HepG2 (cell line): ENCODE measurements around the gene UNC50. TPM values are rescaled to one million over a fixed set of nuclear protein-coding genes. Genes with fewer than 3 reads are reported as not detected.
A peak's percentile ranks its signal among the peaks of the same experiment; 100 is the strongest.

Source experiments
- AKAP8 ChIP-seq: sonication (generic); formaldehyde crosslinking; IDR thresholded peaks from 2 replicates; pipeline ENCODE4 v1.5.1; 2020; ENCODE audit warnings: mild to moderate bottlenecking, missing genetic modification reagents
- ASH2L ChIP-seq: fragments of 300-600, 200-600 bp; sonication (generic); IDR thresholded peaks from 2 replicates; pipeline ENCODE4 v1.7.0; 2017; ENCODE audit warnings: low read depth, mild to moderate bottlenecking, moderate library complexity, mixed read lengths, low read length; ENCODE audit not compliant: insufficient read length
- ISX ChIP-seq: sonication (generic); formaldehyde crosslinking; conservative IDR thresholded peaks from 2 replicates; pipeline ENCODE4 v1.5.0; 2020; ENCODE audit warnings: missing genetic modification reagents
- KLF13 ChIP-seq: sonication (generic); formaldehyde crosslinking; IDR thresholded peaks from 2 replicates; pipeline ENCODE4 v1.4.0; 2020; ENCODE audit warnings: mild to moderate bottlenecking, missing genetic modification reagents
- MEF2D ChIP-seq: sonication (generic); formaldehyde crosslinking; IDR thresholded peaks from 2 replicates; pipeline ENCODE4 v1.5.1; 2020; ENCODE audit warnings: mild to moderate bottlenecking, missing genetic modification reagents
- MEIS1 ChIP-seq: sonication (generic); formaldehyde crosslinking; IDR thresholded peaks from 2 replicates; pipeline ENCODE4 v1.9.0; 2021; ENCODE audit warnings: mild to moderate bottlenecking, missing genetic modification reagents, moderate library complexity, borderline replicate concordance
- PAX8 ChIP-seq: sonication (generic); formaldehyde crosslinking; IDR thresholded peaks from 2 replicates; pipeline ENCODE4 v1.8.0; 2022; ENCODE audit warnings: mild to moderate bottlenecking, missing genetic modification reagents, borderline replicate concordance
- RELA ChIP-seq: sonication (generic); formaldehyde crosslinking; IDR thresholded peaks from 2 replicates; pipeline ENCODE4 v1.4.0; 2020; ENCODE audit warnings: missing genetic modification reagents
- RFXANK ChIP-seq: IDR thresholded peaks from 2 replicates; pipeline ENCODE4 v1.6.1; 2016
- ZNF121 ChIP-seq: sonication (generic); formaldehyde crosslinking; IDR thresholded peaks from 2 replicates; pipeline ENCODE4 v1.5.0; 2020; ENCODE audit warnings: mild to moderate bottlenecking, missing genetic modification reagents
- ZNF260 ChIP-seq: sonication (generic); formaldehyde crosslinking; IDR thresholded peaks from 2 replicates; pipeline ENCODE4 v1.4.0; 2020; ENCODE audit warnings: missing genetic modification reagents, low read depth, mild to moderate bottlenecking, borderline replicate concordance
- ZNF264 ChIP-seq: sonication (generic); formaldehyde crosslinking; IDR thresholded peaks from 2 replicates; pipeline ENCODE4 v1.4.0; 2020; ENCODE audit warnings: missing genetic modification reagents
- ZNF552 ChIP-seq: sonication (generic); formaldehyde crosslinking; IDR thresholded peaks from 2 replicates; pipeline ENCODE4 v1.9.0; 2022; ENCODE audit warnings: missing genetic modification reagents, mild to moderate bottlenecking, borderline replicate concordance
- ZNF570 ChIP-seq: sonication (generic); formaldehyde crosslinking; IDR thresholded peaks from 2 replicates; pipeline ENCODE4 v1.4.0; 2020; ENCODE audit warnings: mild to moderate bottlenecking, missing genetic modification reagents, borderline replicate concordance
- ZNF670 ChIP-seq: sonication (generic); formaldehyde crosslinking; IDR thresholded peaks from 2 replicates; pipeline ENCODE4 v1.8.0; 2022; ENCODE audit warnings: mild to moderate bottlenecking, missing genetic modification reagents, borderline replicate concordance
- ZNF878 ChIP-seq: sonication (generic); formaldehyde crosslinking; IDR thresholded peaks from 2 replicates; pipeline ENCODE4 v1.8.1; 2023; ENCODE audit warnings: mild to moderate bottlenecking, missing genetic modification reagents, moderate library complexity
- ZNF879 ChIP-seq: sonication (generic); formaldehyde crosslinking; IDR thresholded peaks from 2 replicates; pipeline ENCODE4 v1.8.1; 2023; ENCODE audit warnings: missing genetic modification reagents
- polyA plus RNA-seq, 8 experiments: library from polyadenylated mRNA; depleted of rRNA in 3 of 8; stranded (reverse) in 7 of 8; unstranded in 1 of 8; fragments of >200 nt; fragmentation: Illumina TruSeq in 4 of 8; extraction: Trizol in 4 of 8; gene quantifications; 2 replicates each; pipeline versions ENCODE4 v1.2.1 to v1.2.3, GENCODE V29; 2011 to 2016; ENCODE audit warnings: low read depth in 4 of 8, missing spikeins in 1 of 8, mixed read lengths in 1 of 8; ENCODE audit not compliant: insufficient read depth in 1 of 8
- total RNA-seq, 5 experiments: library from RNA; depleted of rRNA; stranded (reverse); fragments of >200 nt; fragmentation: Illumina TruSeq; extraction: Trizol; gene quantifications; 2 replicates each; pipeline ENCODE4 v1.2.3, GENCODE V29; 2016; ENCODE audit warnings: low read depth in 1 of 5
- TF ChIP-seq, protein P1 (sequence below): sonication (generic); formaldehyde crosslinking; IDR thresholded peaks from 2 replicates; pipeline ENCODE4 v1.5.1; 2020; ENCODE audit warnings: missing genetic modification reagents, mild to moderate bottlenecking, borderline replicate concordance
- TF ChIP-seq, protein P2 (sequence below): sonication (generic); formaldehyde crosslinking; IDR thresholded peaks from 2 replicates; pipeline ENCODE4 v1.8.1; 2023; ENCODE audit warnings: mild to moderate bottlenecking, missing genetic modification reagents
- TF ChIP-seq, protein P3 (sequence below): sonication (generic); formaldehyde crosslinking; IDR thresholded peaks from 2 replicates; pipeline ENCODE4 v1.5.1; 2020; ENCODE audit warnings: missing genetic modification reagents, mild to moderate bottlenecking, borderline replicate concordance
- TF ChIP-seq, protein P4 (sequence below): sonication (generic); formaldehyde crosslinking; IDR thresholded peaks from 2 replicates; pipeline ENCODE4 v1.5.0; 2020; ENCODE audit warnings: missing genetic modification reagents, mild to moderate bottlenecking, borderline replicate concordance
- TF ChIP-seq, protein P5 (sequence below): sonication (generic); formaldehyde crosslinking; IDR thresholded peaks from 2 replicates; pipeline ENCODE4 v1.8.1; 2023; ENCODE audit warnings: mild to moderate bottlenecking, missing genetic modification reagents
- TF ChIP-seq, protein P6 (sequence below): sonication (generic); formaldehyde crosslinking; IDR thresholded peaks from 2 replicates; pipeline ENCODE4 v1.5.0; 2020; ENCODE audit warnings: missing genetic modification reagents

The UNC50 gene
- total and polyA plus RNA-seq, 2 of the 13 experiments (the other 11 are each of a cell fraction or from before 2014, with no cell fraction given) = 92.6 to 95.6 TPM

DNA sequence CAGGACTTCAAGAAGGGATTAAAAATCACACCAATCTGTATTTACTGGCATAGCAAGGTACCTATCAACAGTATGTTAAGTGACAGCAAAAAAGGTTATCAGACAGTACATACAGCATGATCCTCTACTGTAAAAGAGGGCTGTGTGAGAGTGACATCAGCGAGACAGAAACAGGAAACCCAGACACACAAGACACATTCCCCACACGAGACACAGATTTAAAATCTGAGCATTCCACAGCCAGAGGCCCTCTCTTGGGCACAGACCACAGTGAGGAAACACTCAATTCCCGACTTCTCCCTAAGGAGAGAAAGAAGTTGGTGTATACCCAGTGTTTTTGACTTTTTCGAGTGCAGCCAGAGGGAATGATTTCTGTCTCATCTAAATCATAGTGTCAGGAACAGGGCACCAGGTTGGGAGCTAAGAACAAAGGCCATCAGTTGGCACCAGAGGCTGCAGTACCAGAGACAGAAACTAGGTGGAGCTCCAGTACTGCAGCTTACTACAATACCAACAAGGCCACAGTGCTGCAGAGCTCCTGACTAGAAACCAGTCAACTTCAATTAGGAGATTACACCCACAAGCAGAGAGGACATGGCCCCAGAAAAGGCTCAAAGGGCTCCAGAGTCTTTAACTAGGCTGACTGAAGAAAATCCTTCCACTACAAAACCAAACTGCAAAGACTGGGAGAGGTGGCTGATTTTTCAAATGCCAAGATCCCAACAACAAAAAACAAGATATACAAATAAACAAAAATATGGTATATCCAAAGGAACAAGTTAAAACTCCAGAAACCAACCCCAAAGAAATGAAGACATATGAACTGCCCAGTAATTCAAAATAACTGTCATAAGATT is 41.0 kb downstream of the UNC50 start (continued):
- TF ChIP-seq, protein P1, sequence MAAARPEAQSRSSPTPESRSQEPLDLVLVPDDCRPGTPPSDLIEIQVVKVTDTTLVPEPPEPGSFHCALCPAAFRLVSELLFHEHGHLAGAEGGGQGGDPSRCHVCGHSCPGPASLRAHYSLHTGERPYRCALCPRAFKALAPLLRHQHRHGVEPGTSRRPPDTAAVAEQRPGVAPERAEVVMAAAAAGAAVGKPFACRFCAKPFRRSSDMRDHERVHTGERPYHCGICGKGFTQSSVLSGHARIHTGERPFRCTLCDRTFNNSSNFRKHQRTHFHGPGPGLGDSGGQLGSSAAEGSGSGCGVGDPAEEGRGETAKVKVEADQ = no peak
- TF ChIP-seq ZNF670 (CRISPR knock-in tag) = 0 out of 2 replicates have a peak, but pooled peaks have one; percentile 45
- TF ChIP-seq, protein P2, sequence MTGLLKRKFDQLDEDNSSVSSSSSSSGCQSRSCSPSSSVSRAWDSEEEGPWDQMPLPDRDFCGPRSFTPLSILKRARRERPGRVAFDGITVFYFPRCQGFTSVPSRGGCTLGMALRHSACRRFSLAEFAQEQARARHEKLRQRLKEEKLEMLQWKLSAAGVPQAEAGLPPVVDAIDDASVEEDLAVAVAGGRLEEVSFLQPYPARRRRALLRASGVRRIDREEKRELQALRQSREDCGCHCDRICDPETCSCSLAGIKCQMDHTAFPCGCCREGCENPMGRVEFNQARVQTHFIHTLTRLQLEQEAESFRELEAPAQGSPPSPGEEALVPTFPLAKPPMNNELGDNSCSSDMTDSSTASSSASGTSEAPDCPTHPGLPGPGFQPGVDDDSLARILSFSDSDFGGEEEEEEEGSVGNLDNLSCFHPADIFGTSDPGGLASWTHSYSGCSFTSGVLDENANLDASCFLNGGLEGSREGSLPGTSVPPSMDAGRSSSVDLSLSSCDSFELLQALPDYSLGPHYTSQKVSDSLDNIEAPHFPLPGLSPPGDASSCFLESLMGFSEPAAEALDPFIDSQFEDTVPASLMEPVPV (CRISPR knock-in tag) = no peak
- TF ChIP-seq ZNF878 (CRISPR knock-in tag) = no peak
- TF ChIP-seq PAX8 (CRISPR knock-in tag) = no peak
- TF ChIP-seq ZNF121 (CRISPR knock-in tag) = no peak
- TF ChIP-seq, protein P3, sequence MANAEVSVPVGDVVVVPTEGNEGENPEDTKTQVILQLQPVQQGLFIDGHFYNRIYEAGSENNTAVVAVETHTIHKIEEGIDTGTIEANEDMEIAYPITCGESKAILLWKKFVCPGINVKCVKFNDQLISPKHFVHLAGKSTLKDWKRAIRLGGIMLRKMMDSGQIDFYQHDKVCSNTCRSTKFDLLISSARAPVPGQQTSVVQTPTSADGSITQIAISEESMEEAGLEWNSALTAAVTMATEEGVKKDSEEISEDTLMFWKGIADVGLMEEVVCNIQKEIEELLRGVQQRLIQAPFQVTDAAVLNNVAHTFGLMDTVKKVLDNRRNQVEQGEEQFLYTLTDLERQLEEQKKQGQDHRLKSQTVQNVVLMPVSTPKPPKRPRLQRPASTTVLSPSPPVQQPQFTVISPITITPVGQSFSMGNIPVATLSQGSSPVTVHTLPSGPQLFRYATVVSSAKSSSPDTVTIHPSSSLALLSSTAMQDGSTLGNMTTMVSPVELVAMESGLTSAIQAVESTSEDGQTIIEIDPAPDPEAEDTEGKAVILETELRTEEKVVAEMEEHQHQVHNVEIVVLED (CRISPR knock-in tag) = no peak
- TF ChIP-seq, protein P4, sequence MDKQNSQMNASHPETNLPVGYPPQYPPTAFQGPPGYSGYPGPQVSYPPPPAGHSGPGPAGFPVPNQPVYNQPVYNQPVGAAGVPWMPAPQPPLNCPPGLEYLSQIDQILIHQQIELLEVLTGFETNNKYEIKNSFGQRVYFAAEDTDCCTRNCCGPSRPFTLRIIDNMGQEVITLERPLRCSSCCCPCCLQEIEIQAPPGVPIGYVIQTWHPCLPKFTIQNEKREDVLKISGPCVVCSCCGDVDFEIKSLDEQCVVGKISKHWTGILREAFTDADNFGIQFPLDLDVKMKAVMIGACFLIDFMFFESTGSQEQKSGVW = no peak
- no peak for TF ChIP-seq RFXANK (CRISPR knock-in tag)
- TF ChIP-seq ZNF570 (CRISPR knock-in tag) = no peak
- TF ChIP-seq ZNF260 (CRISPR knock-in tag) = no peak
- TF ChIP-seq, protein P5, sequence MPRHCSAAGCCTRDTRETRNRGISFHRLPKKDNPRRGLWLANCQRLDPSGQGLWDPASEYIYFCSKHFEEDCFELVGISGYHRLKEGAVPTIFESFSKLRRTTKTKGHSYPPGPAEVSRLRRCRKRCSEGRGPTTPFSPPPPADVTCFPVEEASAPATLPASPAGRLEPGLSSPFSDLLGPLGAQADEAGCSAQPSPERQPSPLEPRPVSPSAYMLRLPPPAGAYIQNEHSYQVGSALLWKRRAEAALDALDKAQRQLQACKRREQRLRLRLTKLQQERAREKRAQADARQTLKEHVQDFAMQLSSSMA (CRISPR knock-in tag) = no peak
- no peak for TF ChIP-seq ISX
- no peak for TF ChIP-seq RELA
- no peak for TF ChIP-seq AKAP8 (CRISPR knock-in tag)
- no peak for TF ChIP-seq MEIS1 (CRISPR knock-in tag)
- no peak for TF ChIP-seq ASH2L
- no peak for TF ChIP-seq ZNF552
- TF ChIP-seq KLF13 (CRISPR knock-in tag) = no peak
- TF ChIP-seq, protein P6, sequence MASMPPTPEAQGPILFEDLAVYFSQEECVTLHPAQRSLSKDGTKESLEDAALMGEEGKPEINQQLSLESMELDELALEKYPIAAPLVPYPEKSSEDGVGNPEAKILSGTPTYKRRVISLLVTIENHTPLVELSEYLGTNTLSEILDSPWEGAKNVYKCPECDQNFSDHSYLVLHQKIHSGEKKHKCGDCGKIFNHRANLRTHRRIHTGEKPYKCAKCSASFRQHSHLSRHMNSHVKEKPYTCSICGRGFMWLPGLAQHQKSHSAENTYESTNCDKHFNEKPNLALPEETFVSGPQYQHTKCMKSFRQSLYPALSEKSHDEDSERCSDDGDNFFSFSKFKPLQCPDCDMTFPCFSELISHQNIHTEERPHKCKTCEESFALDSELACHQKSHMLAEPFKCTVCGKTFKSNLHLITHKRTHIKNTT (CRISPR knock-in tag) = no peak
- TF ChIP-seq ZNF879 (CRISPR knock-in tag) = no peak
- TF ChIP-seq MEF2D (CRISPR knock-in tag) = 0 out of 2 replicates have a peak, but pooled peaks have one; percentile 39
- no peak for TF ChIP-seq ZNF264 (CRISPR knock-in tag)
